Muscle of leg (tissue), 11 donors: Measurements from ENCODE around the gene NUDT12. TPM values are rescaled to one million over a fixed set of nuclear protein-coding genes. Genes with fewer than 3 reads are reported as not detected.

ENCODE experiments used
- DNase-seq: peaks from one replicate; pipeline ENCODE4 v3.0.0; 2013
- H3K27ac ChIP-seq: one replicate; pipeline ENCODE4 v1.5.1; 2013; ENCODE audit warnings: mild to moderate bottlenecking, low read length, control low read depth
- H3K27me3 ChIP-seq: one replicate; pipeline ENCODE4 v1.6.1; 2013; ENCODE audit warnings: low read length; ENCODE audit not compliant: control insufficient read depth, insufficient read depth
- H3K36me3 ChIP-seq: one replicate; pipeline ENCODE4 v1.6.1; 2013; ENCODE audit warnings: low read length; ENCODE audit not compliant: control insufficient read depth, insufficient read depth
- H3K4me1 ChIP-seq: one replicate; pipeline ENCODE4 v1.6.1; 2013; ENCODE audit warnings: low read length; ENCODE audit not compliant: control insufficient read depth, insufficient read depth
- H3K4me3 ChIP-seq: one replicate; pipeline ENCODE4 v1.5.1; 2013; ENCODE audit warnings: low read length, control low read depth
- H3K9me3 ChIP-seq: replicated peaks from 2 replicates; pipeline ENCODE4 v1.6.1; 2013; ENCODE audit warnings: low read depth, low read length; ENCODE audit not compliant: control insufficient read depth
- whole genome bisulfite sequencing: methylation state at CpG from one replicate; pipeline ENCODE4 v1.1.5; 2013; ENCODE audit warnings: missing lambda C conversion rate; ENCODE audit not compliant: insufficient coverage; 5-methylcytosine and 5-hydroxymethylcytosine counted together
- polyA plus RNA-seq, 8 donors: library from polyadenylated mRNA; unstranded; fragments of 120-200 nt; gene quantifications; one replicate each; pipeline versions ENCODE4 v1.2.1 to v1.2.3, GENCODE V29; 2013; ENCODE audit warnings: inconsistent platforms in 1 of 8, low replicate concordance in 1 of 8; ENCODE audit not compliant: insufficient read length in 8 of 8, insufficient read depth in 1 of 8
- total RNA-seq: library from RNA; stranded (reverse); fragments of 120-200 nt; gene quantifications from one replicate; pipeline ENCODE4 v1.2.4, GENCODE V29; 2013

NUDT12 gene
- total and polyA plus RNA-seq, 9 donors, result 8.8 to 14.0 (median 12.0) TPM

DNA sequence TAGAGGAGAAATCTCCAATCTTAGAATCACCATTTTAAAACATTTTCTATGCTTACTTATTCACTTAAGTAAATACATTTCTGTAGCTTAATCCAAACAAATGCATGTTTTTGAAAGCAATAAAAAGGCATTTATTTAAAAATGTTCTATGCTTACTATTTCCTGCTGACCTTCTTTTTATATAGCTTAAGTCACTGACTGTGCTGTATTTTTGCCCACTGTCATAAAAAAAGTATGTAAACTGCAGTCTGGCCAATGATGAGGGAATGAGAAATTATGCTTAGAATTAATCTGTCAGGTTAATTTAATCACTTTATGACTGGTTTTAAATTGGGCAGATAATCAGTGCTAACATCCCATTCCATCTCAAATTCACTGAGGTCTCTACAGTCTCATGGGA, 20.1 kb downstream of the NUDT12 start:
- Histone ChIP-seq H3K4me1 (no peaks in the 10 kb centered on the region), H3K4me3 (no peak overlapping the region)

DNA sequence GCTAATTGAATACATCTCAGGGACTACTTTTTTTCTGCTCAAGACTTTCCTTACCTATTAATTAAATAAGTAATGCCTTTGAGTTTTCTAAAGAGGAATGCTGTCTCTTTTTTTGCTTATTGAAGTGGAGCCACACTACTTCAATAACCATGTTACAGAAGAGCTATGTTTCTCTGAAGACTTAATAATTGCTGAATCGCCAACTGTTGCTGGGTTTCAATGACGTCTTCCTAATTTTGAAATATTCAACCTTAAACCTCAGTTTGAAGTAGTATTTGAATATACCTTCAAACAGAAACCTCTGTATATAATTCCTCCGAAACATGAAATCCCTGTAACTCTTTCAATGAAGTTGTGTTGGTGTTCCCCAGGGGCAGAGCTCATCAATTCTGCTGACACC, 21.0 kb downstream of the NUDT12 start:
- DNase-seq, result no peak
- WGBS, result no CpG with 5 or more reads among the region's 3 CpGs

More for the DNA sequence above, 20.1 kb downstream of the NUDT12 start:
- H3K9me3 ChIP-seq, result no peaks in the 10 kb centered on the region
- no peaks in the 10 kb centered on the region for H3K27me3 ChIP-seq
- no peak overlapping the region for H3K27ac ChIP-seq
- no peaks in the 10 kb centered on the region for H3K36me3 ChIP-seq
- DNase-seq, result no peak

DNA sequence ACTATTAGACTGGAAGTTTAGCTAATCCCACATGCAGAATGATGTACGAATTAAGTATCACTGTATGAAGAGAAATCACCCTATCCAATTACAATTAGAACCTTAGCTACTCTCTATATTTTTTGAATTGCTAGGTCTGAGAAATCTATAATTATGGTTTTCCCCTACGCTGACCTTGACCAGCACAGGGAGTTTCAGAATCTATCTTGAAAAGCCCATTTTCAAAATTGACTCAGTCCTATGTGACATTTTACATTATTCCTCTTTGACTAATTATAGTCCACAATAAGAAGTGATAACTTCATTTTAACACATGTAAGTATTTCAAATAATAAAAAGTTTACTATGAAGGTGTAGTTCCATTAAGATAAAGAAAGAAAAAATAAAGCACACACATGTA, 21.5 kb downstream of the NUDT12 start:
- no peak for DNase-seq
- Histone ChIP-seq H3K4me3 (no peak overlapping the region), H3K9me3 (no peaks in the 10 kb centered on the region), H3K27me3 (no peaks in the 10 kb centered on the region), H3K27ac (no peak overlapping the region), H3K36me3 (no peaks in the 10 kb centered on the region), H3K4me1 (no peaks in the 10 kb centered on the region)
- WGBS, result no CpG with 5 or more reads among the region's 2 CpGs

More for the DNA sequence above, 21.0 kb downstream of the NUDT12 start:
- no peaks in the 10 kb centered on the region for H3K9me3 ChIP-seq
- no peaks in the 10 kb centered on the region for H3K4me1 ChIP-seq
- H3K27me3 ChIP-seq, result no peaks in the 10 kb centered on the region
- H3K27ac ChIP-seq, result no peak overlapping the region
- no peaks in the 10 kb centered on the region for H3K36me3 ChIP-seq
- no peak overlapping the region for H3K4me3 ChIP-seq

DNA sequence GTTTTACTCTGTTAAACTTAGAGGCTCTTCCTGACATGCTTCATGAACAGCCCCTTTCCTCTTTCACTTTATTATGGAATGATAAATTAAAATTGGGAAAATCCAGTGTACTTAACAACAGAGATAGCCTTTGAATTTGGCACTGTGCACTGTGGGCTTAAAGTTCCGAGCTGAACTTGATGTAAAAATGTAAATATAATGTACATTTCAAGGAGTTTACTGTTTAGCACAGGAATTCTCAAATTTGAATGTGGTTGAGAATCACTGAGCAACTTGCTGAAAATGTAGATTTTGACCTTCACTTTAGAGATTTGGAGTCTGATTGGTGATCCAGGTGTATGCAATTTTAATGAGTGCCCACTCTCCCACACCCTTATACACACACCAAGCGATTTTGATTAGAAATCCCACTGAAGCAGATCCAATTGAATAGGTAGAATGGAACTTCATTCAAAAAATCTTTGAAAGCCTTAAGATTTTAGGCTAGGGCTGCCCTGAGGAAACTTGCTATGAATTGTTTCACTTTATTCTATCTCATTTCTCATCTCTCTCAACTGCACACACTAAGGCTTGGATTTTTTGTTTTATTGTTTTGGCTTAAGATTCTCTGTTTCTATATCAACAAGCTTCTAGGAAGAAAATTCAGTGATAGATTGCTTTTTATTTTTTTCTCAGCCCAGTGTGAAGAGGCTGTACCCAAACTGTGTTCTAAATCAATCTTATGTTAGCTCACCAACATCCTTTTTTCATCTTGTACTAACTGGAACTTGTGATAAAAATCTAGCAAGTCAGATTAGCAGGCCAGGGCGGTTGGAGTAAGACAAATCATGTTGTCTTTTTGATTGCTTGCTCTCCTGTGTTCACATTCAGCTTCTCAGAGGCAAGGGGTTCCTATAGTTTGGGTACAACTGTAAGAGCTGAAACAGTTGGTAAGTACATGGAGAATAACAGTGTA, 22.9 kb downstream of the NUDT12 start:
- Histone ChIP-seq H3K27me3 (no peaks in the 10 kb centered on the region), H3K36me3 (no peaks in the 10 kb centered on the region), H3K9me3 (no peaks in the 10 kb centered on the region), H3K27ac (no peak overlapping the region), H3K4me1 (no peaks in the 10 kb centered on the region), H3K4me3 (no peak overlapping the region)
- DNase-seq, result no peak
- WGBS, result 72% methylated on average over 2 of the region's 3 CpGs

DNA sequence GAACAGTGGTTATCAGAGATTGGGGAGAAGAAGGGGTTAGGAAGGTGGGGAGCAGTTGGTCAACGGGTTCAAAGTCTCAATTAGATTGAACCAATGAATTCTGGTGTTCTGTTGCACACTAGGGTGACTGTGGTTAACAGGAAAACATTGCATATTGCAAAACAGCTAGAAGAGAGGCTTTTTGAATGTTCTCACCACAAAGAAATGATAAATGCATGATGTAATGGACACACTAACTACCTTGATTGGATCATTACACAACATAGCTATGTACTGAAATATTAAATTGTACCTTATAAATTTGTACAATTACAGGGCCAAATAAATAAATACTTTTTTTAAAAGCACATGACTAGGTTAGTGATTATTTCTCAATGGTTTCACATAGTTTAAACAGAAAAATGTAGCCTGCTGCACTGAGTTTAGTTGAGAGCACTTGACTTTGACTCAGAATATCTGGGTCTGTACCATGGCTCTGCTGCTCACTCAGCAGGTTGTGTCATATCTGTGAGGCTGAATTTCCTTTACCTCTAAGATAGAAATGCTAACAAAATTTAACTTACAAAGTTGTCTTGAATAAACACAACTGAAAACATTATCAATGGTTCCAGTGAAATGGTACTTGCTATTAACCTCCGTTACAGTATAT, 30.4 kb downstream of the NUDT12 start:
- Histone ChIP-seq H3K36me3 (no peaks in the 10 kb centered on the region), H3K27me3 (no peaks in the 10 kb centered on the region), H3K27ac (no peak overlapping the region), H3K4me3 (no peak overlapping the region), H3K9me3 (no peaks in the 10 kb centered on the region), H3K4me1 (no peaks in the 10 kb centered on the region)
- 100% methylated on average over 1 of the region's 2 CpGs for WGBS
- no peak for DNase-seq

DNA sequence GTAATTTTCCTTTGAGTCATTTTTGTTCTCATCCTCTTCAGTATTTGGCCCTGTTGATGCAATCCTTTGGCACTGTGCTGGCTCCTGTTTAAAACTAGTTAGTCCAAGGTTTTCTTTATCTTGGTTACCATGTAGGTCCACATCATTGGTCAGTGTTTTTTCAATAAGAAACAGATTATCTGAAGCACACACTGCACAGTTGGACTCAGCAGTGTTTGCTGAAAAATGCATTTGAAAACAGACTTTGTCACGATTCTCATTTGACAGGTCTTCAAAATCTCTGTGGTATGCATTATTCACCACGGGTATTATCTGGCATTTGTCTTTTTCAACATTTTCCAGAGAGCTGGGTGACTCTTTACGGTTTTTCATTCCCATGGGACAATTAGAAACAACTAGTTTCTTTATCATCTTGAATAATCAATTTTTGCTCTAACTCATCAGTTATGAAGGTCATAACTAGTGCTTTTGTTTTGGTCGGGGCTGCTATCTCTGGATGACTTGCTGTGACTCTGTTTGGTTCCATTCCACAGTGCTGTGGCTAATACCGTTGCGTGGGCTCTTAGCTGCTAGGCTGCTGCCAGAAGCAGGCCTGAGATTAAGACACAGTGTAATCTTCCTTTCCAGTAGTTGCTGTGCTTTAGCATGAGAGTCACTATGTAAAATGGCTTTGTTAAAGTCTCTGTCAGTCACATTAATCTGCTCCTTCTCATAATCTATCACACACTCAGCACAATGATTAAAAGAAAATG, 36.2 kb downstream of the NUDT12 start:
- H3K27ac ChIP-seq, result no peak overlapping the region
- H3K9me3 ChIP-seq, result no peaks in the 10 kb centered on the region
- H3K4me1 ChIP-seq, result no peaks in the 10 kb centered on the region
- no peaks in the 10 kb centered on the region for H3K27me3 ChIP-seq
- DNase-seq, result no peak
- H3K4me3 ChIP-seq, result no peak overlapping the region
- H3K36me3 ChIP-seq, result no peaks in the 10 kb centered on the region
- WGBS, result 67% methylated on average over 3 of the region's 6 CpGs

DNA sequence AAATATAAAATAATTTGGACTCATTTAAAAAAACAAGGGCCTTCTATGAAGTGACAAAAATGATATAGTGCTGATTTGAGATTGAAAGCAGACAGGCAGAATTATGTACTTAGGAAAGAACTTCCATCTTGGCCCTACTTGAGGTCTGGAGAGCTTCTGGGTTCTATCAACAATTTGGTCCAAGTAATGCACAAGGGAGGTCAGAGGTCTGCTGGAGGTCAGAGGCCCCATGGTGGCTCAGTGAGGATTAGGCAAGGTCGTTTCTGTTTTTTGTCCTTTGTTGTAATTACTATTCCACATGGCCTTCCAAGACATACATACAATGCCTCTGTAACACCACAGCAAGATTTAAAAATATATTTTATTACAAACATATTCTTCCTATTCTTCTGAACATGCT, 37.2 kb downstream of the NUDT12 start:
- H3K27ac ChIP-seq, result no peak overlapping the region
- H3K36me3 ChIP-seq, result no peaks in the 10 kb centered on the region
- H3K4me1 ChIP-seq, result no peaks in the 10 kb centered on the region
- no peak overlapping the region for H3K4me3 ChIP-seq
- peak; percentile 2 for DNase-seq
- WGBS, result no CpG with 5 or more reads among the region's 1 CpG
- H3K27me3 ChIP-seq, result no peaks in the 10 kb centered on the region
- H3K9me3 ChIP-seq, result no peaks in the 10 kb centered on the region

DNA sequence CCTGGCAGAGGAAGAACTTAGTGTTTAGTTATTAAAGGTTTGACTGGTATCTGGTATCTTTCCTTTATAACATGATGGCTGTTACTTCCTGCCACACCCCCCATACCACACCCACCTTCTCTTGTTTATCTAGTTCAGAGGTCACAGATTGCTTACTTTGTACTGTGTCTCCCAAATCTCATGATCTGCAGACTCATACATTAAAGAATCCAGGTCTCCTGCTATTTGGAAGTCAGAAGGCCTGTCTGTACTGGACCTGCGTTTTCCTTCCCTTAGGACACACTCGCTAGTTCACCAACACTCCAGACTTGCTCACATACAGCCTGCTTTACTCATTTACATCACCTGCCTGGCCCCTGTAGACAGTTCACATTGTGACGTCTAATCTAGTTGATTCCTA, 39.3 kb downstream of the NUDT12 start:
- Histone ChIP-seq H3K9me3 (no peaks in the 10 kb centered on the region), H3K36me3 (no peaks in the 10 kb centered on the region), H3K4me1 (no peaks in the 10 kb centered on the region), H3K27ac (no peak overlapping the region), H3K4me3 (no peak overlapping the region), H3K27me3 (no peaks in the 10 kb centered on the region)
- DNase-seq, result no peak
- 45% methylated on average over 2 of the region's 3 CpGs for WGBS

DNA sequence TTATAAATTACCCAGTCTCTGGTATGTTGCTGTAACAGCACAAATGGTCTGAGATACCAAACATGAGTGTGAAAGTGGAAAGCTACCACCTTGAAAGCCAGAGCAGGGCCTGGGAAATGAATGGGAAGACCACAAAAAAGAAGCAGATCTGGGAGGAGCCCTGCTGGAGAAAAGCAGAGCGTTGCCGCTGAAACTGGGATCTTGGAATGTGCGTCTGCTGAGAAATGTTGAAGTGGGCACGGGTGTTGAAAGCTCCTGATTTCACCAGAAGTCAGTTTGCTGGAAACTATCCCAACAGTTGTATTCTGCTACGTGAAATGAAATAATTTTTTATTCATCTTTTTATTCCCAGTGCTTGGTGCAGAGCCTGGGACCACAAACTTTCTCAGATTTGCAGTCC, 40.0 kb downstream of the NUDT12 start:
- Histone ChIP-seq H3K4me1 (no peaks in the 10 kb centered on the region), H3K27ac (no peak overlapping the region), H3K4me3 (no peak overlapping the region), H3K27me3 (no peaks in the 10 kb centered on the region), H3K36me3 (no peaks in the 10 kb centered on the region), H3K9me3 (no peaks in the 10 kb centered on the region)
- 42% methylated on average over 3 of the region's 5 CpGs for WGBS
- no peak for DNase-seq

DNA sequence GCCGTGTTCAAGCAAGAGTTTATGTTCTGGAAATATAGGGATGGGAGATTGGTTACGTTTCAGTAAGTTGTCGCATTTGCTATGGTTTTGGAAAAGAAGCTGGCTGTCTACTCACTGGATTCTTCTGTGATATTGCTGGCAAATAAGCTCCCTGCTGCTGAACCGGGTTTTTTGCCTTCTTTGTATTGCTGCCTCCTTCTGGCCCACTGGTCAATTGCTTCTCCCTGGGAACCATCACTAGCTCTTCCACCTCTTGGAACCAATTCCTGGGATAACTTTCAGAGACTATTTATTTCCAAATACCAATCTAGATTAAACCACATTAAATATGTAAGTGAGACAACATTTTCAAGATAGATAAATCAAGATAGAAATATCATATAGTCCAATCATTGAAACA, 43.0 kb downstream of the NUDT12 start:
- 20% methylated on average over 1 of the region's 4 CpGs for WGBS
- no peaks in the 10 kb centered on the region for H3K4me1 ChIP-seq
- no peak overlapping the region for H3K27ac ChIP-seq
- H3K9me3 ChIP-seq, result no peaks in the 10 kb centered on the region
- no peak for DNase-seq
- H3K4me3 ChIP-seq, result no peak overlapping the region
- no peaks in the 10 kb centered on the region for H3K36me3 ChIP-seq
- no peaks in the 10 kb centered on the region for H3K27me3 ChIP-seq
